Measurements from ENCODE around the gene SERPINA10.

- TF ChIP-seq CTCF (conservative IDR thresholded peaks at IDR 0.05; ENCODE audit: low read length) (peak; percentile 69), EZH2phosphoT487 (IDR thresholded peaks at IDR 0.05; ENCODE audit: borderline replicate concordance, low read depth, low read length) (no peak)
These were observed 14.4 kb upstream of the SERPINA10 start for GRCh38 chr14:94307410-94307992.

Measured in OCI-LY7 (cell line).